Astrocyte (in vitro differentiated cells and primary cell): Measurements from ENCODE around the gene CHD5.

Experiments used
- CTCF ChIP-seq: IDR thresholded peaks from 2 replicates; pipeline ENCODE4 v1.5.1; 2011; ENCODE audit warnings: low read depth, mild to moderate bottlenecking, inconsistent platforms, low read length, moderate library complexity; ENCODE audit not compliant: insufficient read depth
- EZH2 ChIP-seq: IDR thresholded peaks from 2 replicates; pipeline ENCODE4 v1.6.1; 2012; ENCODE audit warnings: mild to moderate bottlenecking, low read length, inconsistent platforms; ENCODE audit not compliant: insufficient read depth

DNA sequence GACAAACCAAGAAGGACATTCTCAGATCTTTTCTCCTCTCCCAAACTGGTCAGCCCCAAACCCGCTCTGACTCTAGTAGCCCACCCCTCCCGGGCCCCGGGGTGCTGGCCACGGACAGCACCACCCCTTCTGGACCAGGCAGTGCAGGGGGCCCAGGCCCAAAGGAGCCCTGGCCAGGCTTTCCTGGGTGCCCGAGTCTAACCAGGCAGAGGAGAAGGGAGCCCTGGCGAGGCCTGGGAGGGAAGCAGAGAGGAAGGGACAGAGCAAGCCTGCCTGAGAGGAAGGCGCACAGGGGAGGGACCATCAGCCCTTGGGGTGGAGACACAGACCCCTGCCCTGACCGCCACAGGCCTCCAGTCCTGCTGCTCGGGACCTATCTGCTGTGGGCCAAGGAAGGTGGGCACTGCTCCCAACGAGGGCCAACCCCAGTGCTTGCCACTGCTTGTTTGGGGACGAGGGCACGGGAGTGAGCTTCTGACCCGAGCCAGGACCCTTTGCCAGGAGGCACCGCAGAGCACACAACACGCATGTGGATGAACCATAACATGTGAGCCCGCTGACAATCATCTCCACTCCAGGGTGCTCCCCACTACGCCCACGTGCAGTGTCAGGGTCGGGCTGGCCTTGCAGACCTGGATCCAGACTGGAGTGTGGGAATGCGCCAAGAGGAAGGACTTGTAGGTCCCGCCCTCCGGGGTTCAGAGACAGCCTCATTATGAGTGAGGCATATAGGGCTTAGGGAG lies 76.8 kb downstream of the CHD5 start:
- TF ChIP-seq CTCF (no peak), EZH2 (no peak)
